Hematopoietic multipotent progenitor cell treated with erythropoietin and hydrocortisone succinate and interleukin-3 and kit ligand, for 8 days (in vitro differentiated cells): ENCODE measurements around the gene ADAMTS4.

Experiments used
- DNase-seq: peaks from one replicate; pipeline ENCODE4 v3.0.0-alpha.2; 2015

ADAMTS4 gene

DNA sequence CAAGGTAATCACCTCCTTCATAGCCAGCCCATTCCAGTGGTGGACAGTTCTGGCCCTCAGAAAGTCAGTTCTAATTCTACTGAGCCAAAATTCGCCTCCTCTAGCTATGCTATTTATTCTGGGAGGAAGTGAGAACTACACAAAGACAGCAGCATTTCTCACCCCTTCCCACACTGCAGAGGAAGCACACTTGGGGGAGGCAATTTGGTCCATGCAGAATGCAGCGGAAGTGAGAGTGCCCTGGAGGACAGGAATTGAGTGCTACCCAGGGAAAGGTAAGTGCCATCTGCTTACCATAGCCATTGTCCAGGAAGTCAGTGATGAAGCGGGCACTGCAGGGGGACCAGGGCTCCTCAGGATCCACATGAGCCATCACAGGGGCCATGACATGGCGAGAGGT is 3.7 kb downstream of the ADAMTS4 start:
- no peak for DNase-seq

DNA sequence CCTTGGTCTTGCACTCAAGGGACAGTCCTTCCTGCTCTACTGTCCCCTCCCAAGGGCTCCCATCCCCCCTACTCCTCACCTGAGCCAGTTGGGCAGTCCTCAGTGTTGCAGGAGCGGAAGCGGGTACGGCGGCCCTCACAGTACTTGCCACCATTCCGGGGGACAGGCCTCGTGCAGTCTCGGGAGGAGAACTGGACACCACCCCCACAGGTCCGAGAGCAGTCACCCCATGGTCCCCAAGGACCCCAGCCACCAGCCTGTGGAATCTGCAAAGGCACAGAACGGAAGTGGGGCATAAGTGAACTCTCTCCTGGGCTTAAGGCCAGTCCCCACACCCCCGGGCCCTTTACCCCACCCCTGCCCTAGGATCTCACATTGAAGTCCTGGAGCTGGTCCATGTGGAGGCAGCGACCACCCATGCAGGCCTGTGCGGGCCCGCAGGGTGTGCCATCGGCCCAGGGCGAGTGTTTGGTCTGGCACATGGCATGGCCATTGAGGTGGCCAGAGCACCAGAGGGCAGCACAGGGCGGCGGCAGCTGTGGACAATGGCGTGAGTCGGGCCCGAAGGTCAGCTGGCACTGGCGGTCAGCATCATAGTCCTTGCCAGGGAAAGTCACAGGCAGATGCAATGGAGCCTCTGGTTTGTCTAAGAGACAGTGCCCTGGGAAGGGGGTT is 5.2 kb downstream of the ADAMTS4 start:
- no peak for DNase-seq

DNA sequence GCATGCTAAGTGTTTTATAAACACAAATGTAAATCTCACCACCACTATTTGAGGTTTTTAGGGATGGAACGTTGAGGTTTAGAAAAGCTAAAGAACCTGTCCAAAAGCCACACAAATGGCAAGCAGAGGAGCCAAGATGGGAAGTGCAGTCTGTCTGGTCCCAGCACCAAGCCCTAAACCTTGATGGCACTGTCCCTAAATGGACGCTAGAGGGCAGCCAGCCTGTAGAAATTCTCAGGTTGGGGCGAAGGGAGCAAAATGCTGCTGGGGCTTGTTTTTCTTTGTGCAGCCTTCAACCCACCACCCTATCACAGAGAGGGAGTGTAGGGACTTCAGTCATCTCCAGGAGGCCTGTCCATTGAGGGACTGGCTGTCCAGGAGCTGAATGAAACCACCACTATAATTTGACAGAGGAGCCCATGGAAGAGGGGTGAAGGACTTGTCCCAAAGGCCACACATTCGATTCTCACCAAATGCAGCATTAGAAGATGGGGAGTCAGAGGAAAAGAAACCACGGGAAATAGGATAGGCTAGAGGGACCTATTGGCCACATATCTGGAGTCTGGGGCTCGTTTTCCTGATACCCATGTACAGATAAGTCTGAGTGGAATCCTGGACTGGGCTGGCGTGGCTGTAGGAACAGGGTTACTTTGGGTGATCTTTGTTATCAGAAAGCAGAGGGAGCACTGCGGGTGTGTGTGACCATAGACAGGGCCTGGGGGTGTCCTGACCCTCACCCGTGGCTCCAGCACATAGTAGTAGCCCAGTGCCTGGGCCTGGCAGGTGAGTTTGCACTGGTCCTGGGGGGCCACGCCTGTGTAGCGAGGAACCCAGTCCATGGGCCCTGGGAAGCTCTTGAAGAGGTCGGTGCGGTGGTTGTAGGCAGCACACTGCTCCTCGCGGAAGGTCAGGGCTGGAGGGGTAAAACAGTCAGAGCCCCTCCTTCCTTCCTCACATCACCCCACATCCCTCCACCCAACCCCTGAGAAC is 6.1 kb downstream of the ADAMTS4 start:
- peak; percentile 86 for DNase-seq

DNA sequence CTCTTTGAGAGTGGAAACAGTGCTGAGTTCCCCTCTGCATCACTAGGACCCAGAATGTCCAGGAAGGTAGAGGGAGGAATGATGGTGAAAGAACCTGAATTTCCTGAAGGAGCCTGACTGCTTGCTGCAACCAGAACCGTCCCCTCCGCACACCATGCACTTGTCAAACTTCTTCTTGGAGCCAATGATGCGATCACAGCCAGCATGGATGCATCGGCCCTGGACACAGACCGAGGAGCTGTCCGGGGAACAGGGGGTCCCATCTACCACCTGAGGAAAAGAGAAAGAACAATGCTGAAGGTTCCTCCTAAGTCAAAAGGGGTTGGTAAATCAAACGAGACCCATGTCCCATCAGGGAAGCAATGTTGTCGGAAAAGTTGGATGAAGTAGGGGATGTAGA is 6.9 kb downstream of the ADAMTS4 start:
- DNase-seq = no peak

DNA sequence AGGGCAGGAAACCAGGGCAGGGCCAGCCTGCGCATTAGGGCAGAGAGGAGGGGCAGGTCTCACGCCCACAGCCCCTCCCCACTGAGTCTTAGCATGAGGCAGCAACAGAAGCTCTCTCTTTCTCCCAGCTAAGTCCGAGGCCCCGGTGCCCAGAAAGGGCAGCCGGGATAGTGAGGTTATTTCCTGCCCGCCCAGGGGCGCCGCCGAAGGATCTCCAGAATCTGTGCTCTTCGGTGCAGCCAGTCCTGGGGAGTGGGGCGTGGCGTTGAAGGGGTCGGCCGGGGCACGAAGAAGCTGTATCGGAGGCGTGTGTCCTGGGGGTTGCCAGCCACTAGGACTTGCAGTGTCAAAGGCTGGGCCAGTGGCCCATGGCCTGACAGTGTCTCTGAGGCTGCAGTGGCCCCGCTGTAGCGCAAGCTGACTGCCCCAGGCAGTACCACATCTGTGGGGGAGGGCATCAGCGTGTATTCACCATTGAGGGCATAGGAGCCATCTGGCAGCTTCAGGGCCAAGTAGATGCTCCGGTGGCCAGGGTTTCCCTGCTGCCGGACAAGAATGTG is 7.8 kb downstream of the ADAMTS4 start:
- DNase-seq = no peak

DNA sequence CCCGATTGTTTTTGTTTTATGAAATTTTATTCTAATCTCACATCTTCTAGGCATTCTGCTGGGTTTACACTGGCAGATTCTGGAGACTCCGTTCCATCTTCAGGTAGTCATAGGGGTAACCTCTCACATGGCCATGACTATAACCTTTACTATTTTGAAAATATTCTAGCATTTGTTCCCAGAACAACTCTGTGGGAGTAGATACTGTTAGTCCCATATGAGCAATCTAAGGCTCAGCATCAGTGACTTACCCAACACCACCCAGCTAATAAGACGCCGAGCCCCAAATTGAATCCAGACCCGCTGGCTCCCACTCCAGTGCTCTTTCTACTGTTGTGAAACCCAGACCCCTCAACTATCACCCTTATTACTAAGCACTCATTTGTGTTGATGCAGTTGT is 9.8 kb downstream of the ADAMTS4 start:
- DNase-seq = no peak

DNA sequence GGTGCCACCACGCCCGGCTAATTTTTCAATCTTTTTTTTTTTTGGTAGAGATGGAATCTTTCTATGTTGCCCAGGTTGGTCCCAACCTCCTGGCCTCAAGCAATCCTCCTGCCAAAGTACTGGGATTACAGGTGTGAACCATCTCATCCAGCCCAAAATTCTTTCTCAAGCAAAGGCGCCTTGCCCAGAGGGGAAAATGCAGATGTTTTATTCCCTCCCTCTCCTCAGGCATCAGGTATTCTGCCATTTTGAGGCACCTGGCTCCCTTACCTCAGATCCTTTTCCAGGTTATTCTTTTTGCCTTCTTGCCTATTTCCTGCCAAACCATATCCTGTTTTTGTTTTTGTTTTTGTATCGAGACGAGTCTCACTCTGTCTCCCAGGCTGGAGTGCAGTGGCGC is 10.5 kb downstream of the ADAMTS4 start:
- no peak for DNase-seq

DNA sequence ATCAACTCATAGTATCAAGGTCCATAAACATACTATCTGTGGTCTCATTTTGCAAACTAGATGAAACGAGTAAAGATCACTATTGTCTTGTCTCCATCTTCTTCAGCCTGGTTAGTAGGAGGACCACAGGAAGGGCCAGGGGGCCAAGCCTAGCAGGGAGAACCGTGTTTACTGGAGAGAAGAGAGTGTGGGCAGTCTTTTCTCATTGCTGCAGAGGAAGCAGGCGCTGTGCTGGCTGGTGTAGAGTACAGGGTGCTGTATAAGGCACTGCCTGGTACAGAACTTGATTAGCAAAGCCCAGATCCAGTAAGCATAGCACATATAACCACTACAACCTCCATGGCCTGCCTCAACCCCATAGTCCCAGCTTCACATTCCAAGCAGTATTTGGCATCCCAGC is 11.5 kb downstream of the ADAMTS4 start:
- DNase-seq = no peak

DNA sequence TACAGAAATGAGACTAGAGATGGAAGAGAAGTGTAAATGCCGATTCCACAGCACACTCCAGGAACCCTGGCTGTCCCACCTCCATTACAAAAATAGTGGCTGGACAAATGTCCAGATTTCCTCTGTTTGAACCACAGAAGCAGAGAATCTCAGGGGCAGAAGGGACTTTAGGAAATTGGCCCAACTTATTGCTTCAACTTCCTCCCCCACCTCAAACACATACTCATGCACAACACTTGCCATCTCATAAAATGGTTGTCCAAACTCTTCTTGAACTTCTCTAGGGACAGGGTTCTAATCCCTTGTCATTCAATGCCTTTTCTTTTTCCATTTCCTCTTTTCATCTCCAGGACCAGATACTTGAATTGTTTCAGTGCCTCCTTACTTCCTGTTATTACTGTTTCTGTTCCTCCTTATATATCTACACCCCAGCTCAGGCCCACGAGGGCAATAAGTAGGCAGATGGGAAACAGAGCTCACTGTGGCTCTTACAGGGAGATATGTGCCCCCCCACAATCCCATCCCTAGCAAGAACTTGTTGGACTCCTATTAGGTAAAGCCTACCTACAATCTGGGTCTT is 13.0 kb downstream of the ADAMTS4 start:
- DNase-seq = no peak

DNA sequence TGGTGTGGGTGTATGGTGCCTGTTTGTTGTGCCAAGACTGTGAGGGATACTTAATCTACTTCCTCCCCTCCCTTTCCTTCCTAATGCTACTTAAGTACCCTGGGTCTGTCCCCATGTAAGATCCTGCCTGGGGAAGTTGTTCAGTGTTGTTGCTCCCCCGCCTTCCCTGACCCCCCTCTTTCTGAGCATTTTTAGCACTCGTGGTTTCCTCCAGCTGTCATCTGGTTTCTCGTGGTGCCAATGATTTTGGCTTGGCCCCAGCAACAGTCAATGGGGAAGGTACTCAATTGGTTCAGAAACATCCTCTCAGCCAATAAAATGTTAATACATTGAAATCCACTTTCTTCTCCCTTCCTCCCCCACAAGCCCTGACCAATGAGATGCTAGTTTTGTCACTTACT is 13.6 kb downstream of the ADAMTS4 start:
- DNase-seq = peak; percentile 83

DNA sequence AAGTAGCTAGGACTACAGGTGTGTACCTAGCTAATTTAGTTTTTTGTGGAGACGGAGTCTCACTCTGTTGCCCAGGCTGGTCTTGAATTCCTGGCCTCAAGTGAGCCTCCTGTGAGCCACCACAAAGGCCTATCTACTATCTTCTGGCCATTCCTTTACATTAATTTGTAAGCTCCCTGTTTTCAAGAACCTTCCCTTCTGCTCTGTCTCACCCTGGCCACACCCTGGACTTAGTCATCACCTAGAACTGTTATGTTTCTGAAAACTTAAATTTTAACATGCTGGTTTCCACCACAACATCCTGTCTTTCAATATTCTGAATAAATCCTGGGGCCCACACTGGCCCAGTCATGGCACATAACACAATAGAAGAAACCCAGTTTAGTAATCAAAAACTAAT is 16.6 kb downstream of the ADAMTS4 start:
- DNase-seq = peak; percentile 43

DNA sequence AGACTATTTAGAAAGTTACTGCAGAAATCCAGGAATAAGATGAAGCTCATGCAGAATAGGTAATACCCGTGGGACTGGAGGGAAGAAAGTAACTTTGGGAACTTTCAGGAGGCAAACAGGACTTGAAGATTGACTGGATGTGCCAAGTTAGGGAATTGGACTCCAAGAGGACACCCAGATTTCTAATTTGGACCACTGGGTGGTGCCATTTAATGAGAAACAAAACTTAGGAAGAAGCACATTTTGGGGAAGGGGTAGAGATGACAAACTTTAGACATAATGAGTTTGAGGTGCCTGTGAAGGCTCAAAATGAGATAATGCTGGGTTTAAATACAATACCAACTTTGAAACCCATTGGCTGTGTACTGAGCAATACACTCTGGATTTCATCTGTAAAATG is 18.2 kb downstream of the ADAMTS4 start:
- DNase-seq = peak; percentile 45

DNA sequence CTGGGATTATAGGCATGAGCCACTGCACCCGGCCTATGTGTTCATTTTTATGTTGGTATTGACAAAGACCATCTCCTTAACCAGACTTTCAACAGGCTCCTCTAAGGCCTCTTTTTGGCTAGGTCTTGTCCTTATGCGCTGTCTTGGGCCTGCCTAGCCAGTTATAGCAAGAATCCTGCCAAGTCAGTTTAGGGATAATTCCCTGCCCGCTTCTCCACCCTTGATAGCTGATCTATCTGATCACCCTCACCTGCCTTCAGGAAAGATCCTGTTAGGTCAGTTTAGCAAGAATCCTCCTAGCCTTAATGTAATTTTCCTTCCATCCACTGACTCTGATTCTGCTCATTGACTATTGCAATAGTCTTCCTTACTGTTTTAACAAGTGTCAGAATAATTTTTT is 19.2 kb downstream of the ADAMTS4 start:
- DNase-seq = no peak

DNA sequence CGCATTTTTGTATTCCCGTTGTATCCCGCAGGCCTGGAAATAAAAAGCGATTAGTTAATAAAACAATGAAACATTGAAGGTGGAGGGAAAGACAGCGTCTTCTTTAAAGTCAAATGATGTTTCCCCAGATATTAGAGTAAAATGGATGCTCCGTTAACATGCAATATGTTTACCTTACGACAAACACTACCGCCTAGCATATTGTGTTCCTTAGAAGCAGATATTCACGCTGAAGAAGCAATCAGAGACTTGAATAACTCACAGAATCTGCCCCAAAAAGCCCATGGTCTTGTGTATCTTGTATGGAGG is 21.0 kb downstream of the ADAMTS4 start:
- no peak for DNase-seq

DNA sequence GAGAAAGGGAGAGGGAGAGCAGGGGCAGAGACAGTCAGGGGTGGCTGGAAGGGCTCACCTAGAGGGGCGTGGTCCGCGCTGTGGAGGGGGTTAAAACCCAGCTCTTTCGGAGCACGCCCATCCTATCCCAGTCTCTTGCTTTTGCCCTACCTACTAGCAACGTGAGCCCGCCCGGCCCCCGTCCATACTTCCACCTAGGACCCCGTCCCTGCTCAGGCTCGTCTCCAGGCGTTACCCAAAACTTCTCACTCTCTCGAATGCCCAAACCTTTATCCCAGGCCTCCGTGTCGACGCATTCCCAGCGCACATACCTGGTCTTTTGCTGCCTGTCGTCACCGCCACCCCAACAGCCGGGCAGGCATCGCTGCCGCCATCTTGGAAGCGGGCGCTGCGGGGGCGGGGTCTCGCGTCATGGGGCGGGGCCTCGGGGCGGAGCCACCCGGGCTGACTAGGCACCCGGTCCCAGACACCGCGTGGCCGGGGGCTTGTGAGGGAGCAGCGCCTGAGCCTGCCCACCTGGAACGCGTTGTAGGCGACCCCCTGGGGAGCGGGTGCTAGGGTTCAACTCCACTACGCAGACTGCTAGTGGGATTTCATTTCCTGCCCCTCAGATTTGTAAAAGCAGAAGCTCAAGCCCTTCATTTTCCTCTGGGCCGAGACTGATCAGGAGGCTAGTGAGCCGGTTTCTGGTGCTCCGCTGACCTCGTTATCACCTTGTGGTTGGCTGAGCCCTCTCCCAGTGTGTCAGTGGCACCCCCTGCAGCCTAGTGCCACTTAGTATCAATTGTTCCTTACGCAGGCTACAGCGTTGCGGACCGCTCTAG is 21.5 kb downstream of the ADAMTS4 start, which contains the start of gene B4GALT3:
B4GALT3 (minus strand) TSS at position 396 of the 824 bp plus-strand sequence. CDS start 1,447 bp downstream, outside the sequence.
- DNase-seq = peak; percentile 90

DNA sequence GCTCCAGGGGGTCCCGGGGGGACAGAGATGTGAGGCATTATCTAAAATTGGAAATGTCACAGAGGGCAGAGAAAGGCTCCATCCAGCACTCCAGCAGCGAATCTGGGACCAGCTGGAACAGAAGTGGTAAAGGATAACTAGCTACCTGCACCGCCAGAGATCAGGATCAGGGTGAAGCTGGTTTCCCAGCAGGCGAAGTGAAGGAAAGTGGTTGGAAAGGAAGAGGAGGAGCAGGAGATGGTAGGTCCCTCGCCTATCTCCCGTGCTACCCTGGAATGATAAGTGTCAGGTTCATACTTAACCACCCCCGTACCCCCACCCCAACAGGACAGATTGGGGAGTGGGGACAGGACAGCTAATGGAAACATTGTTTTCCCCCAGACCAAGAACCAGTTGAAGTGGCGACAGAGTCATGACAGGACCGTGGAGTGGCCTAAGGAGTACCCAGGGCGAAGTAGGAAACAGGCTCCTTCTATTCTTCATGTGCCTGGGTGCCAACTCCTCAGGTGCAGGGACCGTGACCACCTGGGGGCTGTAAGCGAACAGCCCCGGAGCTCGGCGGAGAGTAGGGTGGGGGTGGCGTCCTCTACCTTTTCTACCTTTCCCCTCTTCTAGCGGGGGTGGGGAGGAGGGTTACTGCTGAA is 22.3 kb downstream of the ADAMTS4 start:
- DNase-seq = no peak

DNA sequence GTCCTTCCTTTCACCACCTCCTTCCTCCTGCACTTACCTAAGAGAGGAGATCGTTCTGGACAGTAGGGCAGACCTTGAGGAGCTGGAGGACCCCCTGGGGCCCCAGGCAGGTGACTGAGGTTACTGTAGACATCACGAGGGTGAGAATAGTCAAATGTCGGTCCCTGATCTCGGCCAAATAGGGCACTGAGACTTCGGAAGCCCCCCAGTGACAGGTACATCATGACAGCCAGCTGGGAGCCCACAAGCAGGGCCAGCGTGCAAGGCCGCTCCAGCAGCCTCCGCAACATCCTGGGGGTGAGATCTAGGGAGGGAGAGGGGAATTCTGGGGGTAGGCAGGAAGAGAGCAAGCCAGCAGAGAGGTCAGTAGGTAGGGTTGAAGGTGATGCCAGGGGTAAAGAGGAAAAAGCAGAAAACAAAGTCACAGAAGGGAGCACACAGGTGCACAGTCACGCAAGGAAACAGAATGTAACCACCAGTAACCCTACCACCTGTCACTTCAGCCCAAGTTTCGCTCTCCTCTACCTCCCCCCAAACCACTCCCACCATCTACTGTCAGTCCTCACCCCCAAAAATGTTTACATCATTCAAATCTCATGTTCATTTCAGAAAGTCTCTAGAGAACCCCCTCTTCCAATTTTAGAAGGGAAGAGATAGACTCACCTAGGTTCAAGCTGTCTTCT is 22.9 kb downstream of the ADAMTS4 start:
- DNase-seq = no peak

DNA sequence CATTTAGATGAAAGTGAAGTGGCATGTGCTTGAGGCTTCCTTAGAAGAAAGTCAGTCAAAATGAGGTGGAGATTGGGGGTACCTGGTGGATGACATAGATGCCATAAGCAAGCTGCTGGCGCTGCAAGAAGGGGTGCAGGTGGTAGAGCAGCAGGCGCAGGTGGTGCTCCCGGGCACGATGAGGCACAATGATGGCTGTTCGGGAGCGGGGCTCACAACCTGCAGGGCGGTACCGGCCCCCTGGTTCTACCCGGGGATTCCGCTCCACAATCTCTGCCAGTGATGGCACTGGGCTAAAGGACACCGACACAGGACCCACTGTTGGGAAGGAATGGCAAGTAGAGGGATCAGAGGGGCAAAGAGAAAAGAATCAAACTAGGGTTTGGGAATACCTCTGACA is 23.9 kb downstream of the ADAMTS4 start:
- no peak for DNase-seq

DNA sequence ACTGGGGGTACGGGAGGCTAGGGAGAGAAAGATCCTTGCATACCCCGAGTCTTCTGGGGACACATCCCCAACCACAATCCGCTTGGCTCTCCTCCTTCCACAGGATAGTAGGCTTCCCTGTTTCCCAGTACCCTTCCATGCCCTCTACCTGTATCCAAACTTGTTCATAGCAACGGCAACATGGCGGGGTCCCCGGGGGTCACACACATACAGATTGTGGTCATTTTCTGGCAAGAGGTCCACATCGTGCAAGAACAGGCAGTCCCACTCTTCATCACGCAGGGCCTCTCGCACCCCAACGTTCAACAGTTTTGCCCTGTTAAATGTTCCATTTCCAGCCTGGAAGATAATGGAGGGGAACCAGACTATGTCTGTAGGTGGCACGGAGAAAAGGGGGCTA is 25.1 kb downstream of the ADAMTS4 start:
- DNase-seq = no peak

DNA sequence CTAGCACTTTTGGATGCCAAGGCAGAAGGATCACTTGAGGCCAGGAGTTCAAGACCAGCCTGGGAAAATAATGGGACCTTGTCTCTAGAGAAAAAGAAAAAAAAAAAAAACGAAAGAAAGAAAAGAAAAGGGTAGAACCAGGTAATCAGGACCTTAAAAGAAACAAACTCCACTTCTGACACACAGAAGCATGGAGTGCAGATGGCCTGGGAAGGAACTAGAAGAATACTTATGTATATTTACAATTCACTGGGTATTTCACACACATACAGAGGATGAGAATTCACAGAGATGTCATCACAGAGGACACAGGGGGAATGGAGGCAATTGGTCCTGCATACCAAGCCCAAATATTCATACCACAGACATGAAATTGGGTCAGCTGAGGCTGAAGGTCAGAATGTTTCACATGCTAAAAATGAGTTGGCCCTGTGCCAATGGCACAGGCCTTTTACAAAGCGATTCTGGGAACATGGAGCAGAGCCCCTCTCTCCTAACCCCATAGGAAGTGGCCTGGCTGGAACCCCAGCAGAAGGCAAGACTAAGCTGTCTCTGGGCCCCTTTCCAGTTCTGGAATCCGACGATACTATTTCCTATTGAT is 26.0 kb downstream of the ADAMTS4 start:
- DNase-seq = no peak

DNA sequence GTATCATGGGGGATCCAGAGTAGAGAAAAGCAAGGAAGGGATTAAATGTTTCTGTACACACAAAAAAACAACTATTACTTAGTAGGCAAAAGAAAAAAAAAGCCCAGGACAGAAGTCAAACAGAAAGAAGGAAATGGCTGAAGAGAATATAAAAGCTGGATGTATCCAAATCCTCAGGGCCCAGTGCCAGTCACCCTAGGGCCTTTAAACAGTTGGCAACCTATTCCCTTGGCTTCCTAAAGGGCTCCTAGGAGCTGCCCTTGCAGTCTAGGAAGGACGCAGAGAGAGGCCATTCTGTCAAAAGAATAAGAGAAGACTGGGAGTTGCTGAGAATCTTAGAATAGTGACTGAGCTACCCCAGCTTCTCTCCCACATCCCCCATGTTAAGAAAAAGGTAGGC is 26.5 kb downstream of the ADAMTS4 start:
- no peak for DNase-seq
